OCI-LY3 (cell line): ENCODE results near the gene SBNO2.

Experiments used
- H2AFZ ChIP-seq: fragments of 200-600, 300-600 bp; shearing (Covaris generic); 2 replicates; pipeline ENCODE4 v1.6.0; 2014; ENCODE audit warnings: antibody characterized with exemption, low read depth, low read length
- H3K27ac ChIP-seq: fragments of 200-600, 300-600 bp; sonication (generic); 2 replicates; pipeline ENCODE4 v1.5.1; 2014; ENCODE audit warnings: mild to moderate bottlenecking, low read length, moderate library complexity, mixed read lengths
- H3K27me3 ChIP-seq: fragments of 200-600, 300-600 bp; sonication (generic); 2 replicates; pipeline ENCODE4 v1.6.1; 2014; ENCODE audit warnings: low read depth, low read length, mixed read lengths
- H3K36me3 ChIP-seq: fragments of 200-600, 300-600 bp; sonication (generic); replicated peaks from 2 replicates; pipeline ENCODE3; 2014; ENCODE audit warnings: low read depth, low read length, mixed read lengths
- H3K4me1 ChIP-seq: fragments of 300-600, 200-600 bp; sonication (generic); 2 replicates; pipeline ENCODE4 v1.6.1; 2014; ENCODE audit warnings: low read length, mixed read lengths
- H3K4me2 ChIP-seq: fragments of 200-600, 300-600 bp; sonication (generic); 2 replicates; pipeline ENCODE4 v1.6.1; 2014; ENCODE audit warnings: low read length, mixed read lengths
- H3K4me3 ChIP-seq: fragments of 300-600, 200-600 bp; sonication (generic); 2 replicates; pipeline ENCODE4 v1.5.1; 2014; ENCODE audit warnings: antibody characterized with exemption, mild to moderate bottlenecking, low read length, moderate library complexity
- H3K79me2 ChIP-seq: fragments of 300-600, 200-600 bp; shearing (Covaris generic); 2 replicates; pipeline ENCODE4 v1.6.1; 2014; ENCODE audit warnings: mild to moderate bottlenecking, low read length, mixed read lengths
- H3K9ac ChIP-seq: fragments of 300-600, 200-600 bp; shearing (Covaris generic); 2 replicates; pipeline ENCODE4 v1.6.0; 2014; ENCODE audit warnings: mild to moderate bottlenecking, low read length, moderate library complexity
- H3K9me3 ChIP-seq: fragments of 200-600, 300-600 bp; shearing (Covaris generic); 2 replicates; pipeline ENCODE4 v1.6.1; 2014; ENCODE audit warnings: low read length, mixed read lengths; ENCODE audit not compliant: insufficient read depth
- H4K20me1 ChIP-seq: fragments of 200-600, 300-600 bp; sonication (generic); 2 replicates; pipeline ENCODE4 v1.6.1; 2016; ENCODE audit warnings: low read length, mixed read lengths; ENCODE audit not compliant: insufficient read depth
- CTCF ChIP-seq: fragments of 200-600, 300-600 bp; sonication (generic); IDR thresholded peaks from 2 replicates; pipeline ENCODE4 v1.5.1; 2014; ENCODE audit warnings: antibody characterized with exemption, low read length, low read depth
- EZH2phosphoT487 ChIP-seq: fragments of 200-600 bp; shearing (Covaris generic); IDR thresholded peaks from 2 replicates; pipeline ENCODE4 v1.6.1; 2018; ENCODE audit warnings: antibody characterized with exemption, mixed run types, low read depth

SBNO2 gene

DNA sequence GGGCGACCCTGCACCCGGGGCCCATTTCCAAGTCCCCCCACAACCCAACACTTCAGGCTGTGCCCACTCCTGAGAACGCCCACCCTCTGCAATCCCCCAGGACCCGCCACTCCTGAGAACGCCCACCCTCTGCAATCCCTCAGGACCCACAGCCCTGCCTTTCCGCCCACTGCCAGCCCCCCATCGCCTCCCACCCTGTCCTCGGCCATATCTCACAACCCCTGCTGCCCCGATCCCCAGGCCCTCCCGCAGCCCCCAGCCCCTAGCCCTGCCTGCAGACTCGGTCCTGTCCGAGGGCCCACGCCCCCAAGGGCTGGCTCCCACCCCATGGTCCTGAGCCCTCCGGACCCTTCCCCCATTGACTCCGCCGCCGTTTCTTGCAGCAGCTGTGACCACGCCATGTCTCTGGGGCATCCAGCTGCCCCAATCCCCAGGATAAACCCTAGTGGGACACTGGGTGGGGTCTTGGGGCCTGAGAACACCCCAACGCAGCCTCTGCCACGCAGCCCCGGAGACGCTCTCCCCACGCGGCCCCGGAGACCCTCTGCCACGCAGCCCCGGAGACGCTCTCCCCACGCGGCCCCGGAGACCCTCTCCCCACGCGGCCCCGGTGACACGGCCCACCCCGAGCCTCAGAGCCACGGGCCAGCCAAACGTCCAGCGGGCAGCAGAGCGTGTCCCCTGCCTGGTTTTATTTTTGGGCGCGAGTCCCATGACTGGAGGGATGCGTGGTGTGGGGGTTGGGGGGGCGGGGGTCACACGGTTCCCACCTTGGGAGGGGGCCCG is 17.0 kb downstream of the SBNO2 start:
- TF ChIP-seq CTCF, result no peak
- Histone ChIP-seq H3K36me3 (peaks cover 13% of the 10 kb centered on the region), H3K9me3 (no peaks in the 10 kb centered on the region), H3K4me3 (no peak overlapping the region), H2AFZ (no peak overlapping the region), H3K27me3 (no peaks in the 10 kb centered on the region), H3K79me2 (peaks cover 54% of the 10 kb centered on the region), H3K4me2 (no peak overlapping the region), H4K20me1 (peaks cover 57% of the 10 kb centered on the region), H3K27ac (no peak overlapping the region), H3K4me1 (peaks cover 7% of the 10 kb centered on the region), H3K9ac (no peak overlapping the region)

DNA sequence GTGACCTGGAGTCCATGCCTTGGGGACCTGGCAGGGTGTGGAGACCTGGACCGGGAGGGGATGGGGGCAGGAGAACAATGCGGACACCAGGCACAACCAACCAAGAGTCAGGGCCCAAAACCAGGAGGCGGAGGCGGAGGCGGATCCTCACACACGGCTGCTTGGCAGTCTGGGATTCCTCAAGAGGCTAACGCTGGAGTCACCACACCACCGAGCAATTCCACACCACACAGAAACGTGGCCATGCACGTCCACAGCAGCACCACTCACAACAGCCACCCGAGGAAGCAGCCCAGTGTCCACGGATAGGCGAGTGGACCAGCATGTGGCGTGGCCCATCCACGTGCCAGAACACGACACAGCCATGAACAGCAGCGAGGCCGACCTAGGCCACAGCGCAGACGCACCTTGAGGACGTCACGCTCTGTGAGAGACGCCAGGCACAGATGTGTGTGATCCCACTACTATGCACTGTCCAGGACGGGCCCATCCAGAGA is 17.7 kb downstream of the SBNO2 start:
- TF ChIP-seq EZH2phosphoT487, result no peak
- no peak for TF ChIP-seq CTCF
- Histone ChIP-seq H3K36me3 (peaks cover 16% of the 10 kb centered on the region), H3K79me2 (peaks cover 54% of the 10 kb centered on the region), H3K4me1 (no peaks in the 10 kb centered on the region; the same call in 1 of the 2 replicates), H3K9me3 (no peaks in the 10 kb centered on the region), H3K9ac (no peak overlapping the region), H3K4me3 (no peak overlapping the region), H3K4me2 (no peak overlapping the region), H2AFZ (no peak overlapping the region), H3K27ac (no peak overlapping the region), H3K27me3 (no peaks in the 10 kb centered on the region), H4K20me1 (peaks cover 60% of the 10 kb centered on the region)

GRCh38 chr19:1155352-1156304 is 18.4 kb downstream of the SBNO2 start:
- H3K4me1 ChIP-seq, result no peaks in the 10 kb centered on the region
- H3K27me3 ChIP-seq, result no peaks in the 10 kb centered on the region
- H3K27ac ChIP-seq, result no peak overlapping the region
- H4K20me1 ChIP-seq, result peaks cover 61% of the 10 kb centered on the region
- no peak overlapping the region for H3K9ac ChIP-seq
- no peak overlapping the region for H2AFZ ChIP-seq
- no peak overlapping the region for H3K4me2 ChIP-seq
- H3K4me3 ChIP-seq, result no peak overlapping the region
- peaks cover 16% of the 10 kb centered on the region for H3K36me3 ChIP-seq
- no peak for TF ChIP-seq EZH2phosphoT487
- no peak for TF ChIP-seq CTCF
- peaks cover 51% of the 10 kb centered on the region for H3K79me2 ChIP-seq
- no peaks in the 10 kb centered on the region for H3K9me3 ChIP-seq
